AG04449 (cell line): ENCODE data around the gene ZFPM1.

Experiments used
- CTCF ChIA-PET: fragments of 350-600 bp; formaldehyde crosslinking; extraction: SDS; loops from one replicate; lab custom pipeline; 2021; ENCODE audit warnings: antibody characterized with exemption; lab: Yijun Ruan, JAX
- POLR2A ChIA-PET: fragments of 400-600, 350-600 bp; formaldehyde crosslinking; extraction: SDS; loops from one replicate; lab custom pipeline; 2020; ENCODE audit warnings: antibody characterized with exemption, inconsistent platforms; lab: Yijun Ruan, JAX
- DNase-seq: peaks from one replicate; pipeline ENCODE4 v3.0.0-alpha.2; 2010; ENCODE audit warnings: low read depth, low spot score
- H3K4me3 ChIP-seq: 2 replicates; pipeline ENCODE4 v1.5.1; 2011; ENCODE audit warnings: low read depth, mild to moderate bottlenecking, control low read depth, low read length
- TF ChIP-seq, protein P1 (sequence below): IDR thresholded peaks from one replicate; pipeline ENCODE4 v1.5.1; 2011; ENCODE audit warnings: mild to moderate bottlenecking, moderate library complexity, low read length, control low read depth, inconsistent platforms; ENCODE audit not compliant: insufficient read depth; ENCODE audit errors: missing control alignments

ZFPM1 gene

DNA sequence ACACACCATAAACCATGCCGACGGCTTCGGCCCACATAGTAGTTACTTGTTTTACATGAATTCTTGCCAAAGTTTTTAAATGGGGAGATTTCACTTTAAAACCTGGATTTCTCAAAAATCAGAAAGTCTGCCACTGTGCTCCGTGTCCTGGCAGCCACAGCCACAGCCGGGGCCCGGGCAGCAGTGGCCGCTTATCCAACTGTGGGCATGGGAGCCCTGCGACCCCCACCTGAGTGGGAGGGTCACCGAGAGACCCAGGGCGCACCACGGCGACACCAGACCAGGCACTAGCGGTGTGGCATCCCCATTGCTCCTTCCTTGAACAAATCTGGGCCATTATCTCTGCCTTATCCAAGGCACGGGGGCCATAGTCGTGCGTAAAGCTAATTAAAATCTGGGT is 40.3 kb upstream of the ZFPM1 start:
- TF ChIP-seq, protein P1, sequence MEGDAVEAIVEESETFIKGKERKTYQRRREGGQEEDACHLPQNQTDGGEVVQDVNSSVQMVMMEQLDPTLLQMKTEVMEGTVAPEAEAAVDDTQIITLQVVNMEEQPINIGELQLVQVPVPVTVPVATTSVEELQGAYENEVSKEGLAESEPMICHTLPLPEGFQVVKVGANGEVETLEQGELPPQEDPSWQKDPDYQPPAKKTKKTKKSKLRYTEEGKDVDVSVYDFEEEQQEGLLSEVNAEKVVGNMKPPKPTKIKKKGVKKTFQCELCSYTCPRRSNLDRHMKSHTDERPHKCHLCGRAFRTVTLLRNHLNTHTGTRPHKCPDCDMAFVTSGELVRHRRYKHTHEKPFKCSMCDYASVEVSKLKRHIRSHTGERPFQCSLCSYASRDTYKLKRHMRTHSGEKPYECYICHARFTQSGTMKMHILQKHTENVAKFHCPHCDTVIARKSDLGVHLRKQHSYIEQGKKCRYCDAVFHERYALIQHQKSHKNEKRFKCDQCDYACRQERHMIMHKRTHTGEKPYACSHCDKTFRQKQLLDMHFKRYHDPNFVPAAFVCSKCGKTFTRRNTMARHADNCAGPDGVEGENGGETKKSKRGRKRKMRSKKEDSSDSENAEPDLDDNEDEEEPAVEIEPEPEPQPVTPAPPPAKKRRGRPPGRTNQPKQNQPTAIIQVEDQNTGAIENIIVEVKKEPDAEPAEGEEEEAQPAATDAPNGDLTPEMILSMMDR = no peak
- ChIA-PET CTCF (no interaction called here), POLR2A (no interaction called here)
- no peak for DNase-seq
- no peak overlapping the region for H3K4me3 ChIP-seq

DNA sequence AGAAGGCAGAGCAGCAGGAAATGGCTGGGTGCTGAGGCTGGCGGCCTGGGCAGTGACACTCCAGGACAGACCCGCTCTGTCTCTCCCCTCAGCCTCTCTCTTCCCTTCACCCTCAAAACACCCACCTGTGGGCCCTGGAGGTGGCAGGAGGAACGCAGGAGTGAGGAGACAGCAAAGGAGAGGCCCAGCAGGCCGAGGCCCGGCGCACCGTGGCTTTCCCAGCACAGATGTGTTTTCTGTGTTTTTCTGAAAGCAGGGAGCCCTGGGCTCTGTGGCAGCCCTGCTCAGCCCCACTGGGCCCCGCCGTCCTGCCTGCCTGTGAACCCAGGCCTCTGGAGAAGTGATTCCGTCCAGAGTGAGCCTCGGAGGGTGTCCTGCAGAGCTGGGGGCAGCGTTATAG is 39.8 kb upstream of the ZFPM1 start:
- POLR2A ChIA-PET = no interaction called here

DNA sequence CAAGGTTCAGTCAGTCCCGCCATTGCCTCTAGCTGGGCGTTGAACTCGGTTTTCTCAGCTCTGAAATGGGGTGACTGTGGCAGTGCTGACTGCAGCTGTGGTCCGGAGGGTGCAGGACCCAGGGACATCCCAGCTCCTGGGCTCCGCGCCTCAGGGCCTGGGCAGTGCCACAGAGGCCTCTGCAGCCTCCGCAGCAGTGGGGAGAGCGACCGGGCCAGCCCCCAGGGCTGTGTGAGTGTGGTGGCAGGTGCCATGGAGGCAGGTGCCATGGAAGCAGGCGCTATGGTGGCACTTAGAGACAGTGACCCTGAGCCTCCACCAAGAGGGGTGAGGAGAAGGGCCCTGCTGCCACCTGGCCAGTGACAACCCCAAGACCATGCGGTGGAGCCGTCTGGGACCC is 39.4 kb upstream of the ZFPM1 start:
- no peak overlapping the region for H3K4me3 ChIP-seq
- TF ChIP-seq, protein P1 = no peak
- ChIA-PET CTCF (no interaction called here), POLR2A (no interaction called here)
- no peak for DNase-seq

More for the DNA sequence above, 39.8 kb upstream of the ZFPM1 start:
- no peak overlapping the region for H3K4me3 ChIP-seq
- TF ChIP-seq, protein P1 = no peak
- no peak for DNase-seq
- CTCF ChIA-PET = no interaction called here

DNA sequence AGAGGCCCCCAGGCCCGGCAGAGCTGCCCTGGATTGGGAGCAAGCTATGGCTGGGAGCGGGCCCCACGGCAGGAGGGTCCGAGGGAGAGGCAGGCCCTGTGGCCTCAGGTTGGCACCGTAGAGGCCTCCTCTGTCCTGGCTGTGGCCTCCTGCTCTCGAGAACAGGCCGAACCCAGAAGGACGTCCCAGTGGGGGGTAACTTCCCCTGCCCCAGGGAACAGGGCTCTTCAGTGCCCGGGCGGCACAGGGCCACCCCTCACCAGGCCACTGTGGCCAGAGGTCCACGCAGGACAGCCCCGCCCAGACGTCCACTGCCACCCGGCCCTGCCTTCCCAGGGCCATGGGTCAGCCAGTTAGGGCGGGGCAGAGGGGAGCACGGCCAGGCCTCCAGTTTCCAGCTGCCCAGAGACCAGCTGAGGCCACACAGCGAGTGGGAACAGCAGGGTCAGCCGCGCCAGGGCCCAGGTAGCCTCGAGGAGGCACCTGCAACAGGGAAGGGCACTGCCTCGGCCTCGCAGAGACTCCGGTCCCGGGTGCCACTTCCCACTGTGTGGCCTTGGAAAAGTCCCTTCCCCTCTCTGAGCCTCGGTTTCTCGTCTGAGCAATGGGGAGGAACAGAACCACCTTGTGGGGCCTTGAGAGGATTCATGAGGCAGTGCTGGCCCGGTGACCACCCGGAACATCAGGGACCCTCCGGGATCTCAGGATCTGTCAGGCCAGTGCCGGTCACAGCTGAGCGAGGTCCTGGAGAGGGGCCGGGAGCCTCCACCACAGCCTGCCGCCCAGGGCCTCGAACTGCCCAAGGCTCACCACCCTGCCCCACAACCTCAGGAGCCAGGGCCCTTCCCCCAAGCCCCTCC is 38.3 kb upstream of the ZFPM1 start:
- TF ChIP-seq, protein P1 = no peak
- ChIA-PET CTCF (no interaction called here), POLR2A (no interaction called here)
- H3K4me3 ChIP-seq = no peak overlapping the region
- no peak for DNase-seq

- ChIA-PET CTCF (no interaction called here), POLR2A (interaction anchor here (1.0 kb wide), 1 partner anchor 9 kb away, joined by 3 read pairs; no protein-coding TSS in a partner anchor)
- DNase-seq = no peak
- TF ChIP-seq, protein P1 = no peak
- H3K4me3 ChIP-seq = no peak overlapping the region
These were observed 37.7 kb upstream of the ZFPM1 start for GRCh38 chr16:88415381-88415705.

DNA sequence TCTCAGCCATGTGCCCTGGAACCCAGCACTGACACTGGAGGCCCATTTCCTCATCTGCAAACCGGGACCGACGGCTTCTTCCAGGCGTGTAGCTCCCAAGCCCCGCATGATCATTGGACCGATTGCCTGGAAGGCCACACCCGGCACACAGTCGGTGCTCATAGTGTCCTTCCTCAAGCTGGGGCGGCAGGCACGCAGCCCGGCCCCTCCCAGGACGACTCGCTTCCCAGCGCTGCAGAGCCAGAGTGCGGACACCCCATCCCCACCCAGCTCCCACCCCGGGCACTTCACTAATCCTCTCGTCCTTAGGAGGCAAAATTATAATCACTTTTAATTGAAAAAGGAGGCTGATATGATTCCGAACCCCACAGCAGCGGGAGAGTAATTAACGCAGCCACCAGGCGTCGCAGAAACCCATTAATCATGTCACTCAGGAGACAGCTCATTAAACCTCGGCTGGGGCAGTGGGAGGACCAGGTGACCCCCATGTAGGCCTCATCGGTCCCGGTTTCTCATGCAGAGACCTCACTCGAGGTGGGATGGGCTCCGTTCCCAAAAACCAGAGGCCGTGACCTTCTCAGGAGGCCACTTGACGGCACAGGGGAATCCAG is 37.3 kb upstream of the ZFPM1 start:
- TF ChIP-seq, protein P1 = no peak
- no peak overlapping the region for H3K4me3 ChIP-seq
- no peak for DNase-seq
- ChIA-PET POLR2A (interaction anchor here (1.0 kb wide), 1 partner anchor 9 kb away, joined by 3 read pairs; no protein-coding TSS in a partner anchor), CTCF (no interaction called here)
